Osteoblast (primary cell): ENCODE results near the gene HTD2. TPM values are rescaled to one million over a fixed set of nuclear protein-coding genes. Genes with fewer than 3 reads are reported as not detected.

Source experiments
- DNase-seq: peaks from one replicate; pipeline ENCODE4 v3.0.0; 2011; ENCODE audit warnings: low spot score, mixed read lengths; ENCODE audit not compliant: insufficient read length; ENCODE audit errors: missing footprints
- H2AFZ ChIP-seq: 2 replicates; pipeline ENCODE4 v1.6.0; 2011; ENCODE audit warnings: mild to moderate bottlenecking, low read length
- H3K27ac ChIP-seq: 2 replicates; pipeline ENCODE4 v1.5.1; 2011; ENCODE audit warnings: mild to moderate bottlenecking, low read depth, low read length, moderate library complexity
- H3K27me3 ChIP-seq: 2 replicates; pipeline ENCODE4 v1.6.0; 2012; ENCODE audit warnings: mild to moderate bottlenecking, control low read depth, inconsistent platforms, low read length, moderate library complexity; ENCODE audit not compliant: insufficient read depth
- H3K36me3 ChIP-seq: 2 replicates; pipeline ENCODE4 v1.5.1; 2011; ENCODE audit warnings: mild to moderate bottlenecking, low read length, control low read depth, moderate library complexity; ENCODE audit not compliant: insufficient read depth
- H3K4me1 ChIP-seq: 2 replicates; pipeline ENCODE4 v1.5.1; 2011; ENCODE audit warnings: mild to moderate bottlenecking, low read length, control low read depth, moderate library complexity; ENCODE audit not compliant: insufficient read depth
- H3K4me2 ChIP-seq: 2 replicates; pipeline ENCODE4 v1.6.0; 2011; ENCODE audit warnings: mild to moderate bottlenecking, low read length; ENCODE audit not compliant: insufficient read depth
- H3K4me3 ChIP-seq: fragments of 200-600 bp; sonication (generic); 3 replicates; pipeline ENCODE4 v1.5.1; 2012; ENCODE audit warnings: mild to moderate bottlenecking, low read length, inconsistent platforms; ENCODE audit not compliant: insufficient read depth
- H3K79me2 ChIP-seq: 2 replicates; pipeline ENCODE4 v1.6.0; 2012; ENCODE audit warnings: mild to moderate bottlenecking, low read length, control low read depth, inconsistent platforms; ENCODE audit not compliant: insufficient read depth
- H3K9me3 ChIP-seq: 2 replicates; pipeline ENCODE4 v1.5.1; 2011; ENCODE audit warnings: low read depth, low read length, control low read depth
- H4K20me1 ChIP-seq: 2 replicates; pipeline ENCODE4 v1.6.0; 2012; ENCODE audit warnings: mild to moderate bottlenecking, low read length, control low read depth; ENCODE audit not compliant: insufficient read depth
- CTCF ChIP-seq: IDR thresholded peaks from 2 replicates; pipeline ENCODE4 v1.5.1; 2011; ENCODE audit warnings: mild to moderate bottlenecking, low read depth, low read length, moderate library complexity; ENCODE audit errors: extremely low read depth
- total RNA-seq: library from RNA; depleted of rRNA; stranded (reverse); fragments of >200 nt; gene quantifications from 2 replicates; pipeline ENCODE4 v1.2.3, GENCODE V29; 2012

The HTD2 gene
- total RNA-seq, 1 donor = 6.2 TPM

GRCh38 chr3:58357402-58357801 lies 51.1 kb downstream of the HTD2 start:
- Histone ChIP-seq H3K27ac (no peak overlapping the region), H3K36me3 (no peaks in the 10 kb centered on the region), H3K4me2 (no peak overlapping the region), H3K4me1 (peaks cover 9% of the 10 kb centered on the region), H3K27me3 (no peaks in the 10 kb centered on the region), H2AFZ (no peak overlapping the region), H3K9me3 (no peaks in the 10 kb centered on the region), H3K79me2 (peaks cover 64% of the 10 kb centered on the region), H3K4me3 (no peak overlapping the region), H4K20me1 (peaks cover 35% of the 10 kb centered on the region)
- no peak for TF ChIP-seq CTCF
- no peak for DNase-seq

- H3K4me2 ChIP-seq = no peak overlapping the region
- H4K20me1 ChIP-seq = peaks cover 35% of the 10 kb centered on the region
- H3K36me3 ChIP-seq = no peaks in the 10 kb centered on the region
- no peak for DNase-seq
- H3K79me2 ChIP-seq = peaks cover 63% of the 10 kb centered on the region
- no peak overlapping the region for H3K4me3 ChIP-seq
- peaks cover 9% of the 10 kb centered on the region for H3K4me1 ChIP-seq
- no peaks in the 10 kb centered on the region for H3K9me3 ChIP-seq
- no peak overlapping the region for H3K27ac ChIP-seq
- H2AFZ ChIP-seq = no peak overlapping the region
- H3K27me3 ChIP-seq = no peaks in the 10 kb centered on the region
- no peak for TF ChIP-seq CTCF
These were observed 51.8 kb downstream of the HTD2 start for GRCh38 chr3:58358092-58358491.

- H4K20me1 ChIP-seq = peaks cover 35% of the 10 kb centered on the region
- no peak for TF ChIP-seq CTCF
- H3K4me2 ChIP-seq = no peak overlapping the region
- no peaks in the 10 kb centered on the region for H3K9me3 ChIP-seq
- DNase-seq = no peak
- H3K27ac ChIP-seq = no peak overlapping the region
- peaks cover 62% of the 10 kb centered on the region for H3K79me2 ChIP-seq
- H3K4me3 ChIP-seq = no peak overlapping the region
- peaks cover 9% of the 10 kb centered on the region for H3K4me1 ChIP-seq
- no peaks in the 10 kb centered on the region for H3K36me3 ChIP-seq
- H3K27me3 ChIP-seq = no peaks in the 10 kb centered on the region
- H2AFZ ChIP-seq = no peak overlapping the region
These were observed 52.5 kb downstream of the HTD2 start for GRCh38 chr3:58358808-58359207.

- H4K20me1 ChIP-seq = peaks cover 35% of the 10 kb centered on the region
- H3K27ac ChIP-seq = no peak overlapping the region
- H3K4me3 ChIP-seq = no peak overlapping the region
- H3K27me3 ChIP-seq = no peaks in the 10 kb centered on the region
- no peak overlapping the region for H2AFZ ChIP-seq
- TF ChIP-seq CTCF = no peak
- DNase-seq = no peak
- no peak overlapping the region for H3K4me2 ChIP-seq
- H3K9me3 ChIP-seq = no peaks in the 10 kb centered on the region
- H3K36me3 ChIP-seq = no peaks in the 10 kb centered on the region
- peaks cover 58% of the 10 kb centered on the region for H3K79me2 ChIP-seq
- H3K4me1 ChIP-seq = peaks cover 5% of the 10 kb centered on the region
These were observed 53.3 kb downstream of the HTD2 start for GRCh38 chr3:58359621-58360020.
